ENCODE measurements around the gene TMEM79. TPM values are rescaled to one million over a fixed set of nuclear protein-coding genes. Genes with fewer than 3 reads are reported as not detected.

Gene TMEM79
- polyA plus RNA-seq, 1 of the 3 experiments (the other 2 are of a cell fraction), result 4.5 TPM

DNA sequence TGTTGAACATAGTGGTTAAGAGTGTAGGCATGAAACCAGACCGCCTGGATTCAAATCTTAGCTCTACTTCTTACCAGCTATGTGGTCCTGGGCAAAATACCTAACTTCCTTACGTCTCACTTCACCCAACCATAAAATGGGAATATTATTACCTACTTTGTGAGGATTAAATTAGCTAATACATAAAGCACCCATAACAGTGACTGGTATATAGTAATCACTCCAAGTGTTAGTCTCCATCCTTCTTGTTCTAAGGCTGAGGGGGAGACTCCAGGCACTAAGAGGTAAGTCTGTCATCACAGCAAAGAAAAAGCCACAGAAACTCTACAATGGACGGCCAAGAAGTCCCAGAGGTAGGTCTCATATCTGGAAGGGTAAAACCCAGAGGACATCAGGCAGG is 4.3 kb upstream of the TMEM79 start:
- Histone ChIP-seq H3K4me3 (ENCODE audit: low read depth in 2 of 2, low read length in 1 of 2) (no peak overlapping the region), H3K27me3 (ENCODE audit: insufficient read depth) (no peaks in the 10 kb centered on the region), H3K36me3 (replicated peaks in 1 of 2; ENCODE audit: control insufficient read depth in 1 of 2, insufficient read depth in 2 of 2, low read length in 1 of 2) (peaks cover 35 to 43% of the 10 kb centered on the region in 2 experiments), H3K9me2 (no peaks in the 10 kb centered on the region), H3F3A (replicated peaks; ENCODE audit: insufficient read depth) (peaks cover 14% of the 10 kb centered on the region), H3K9ac (no peak overlapping the region), H3K79me2 (ENCODE audit: insufficient read depth) (peaks cover 65% of the 10 kb centered on the region), H3K4me1 (ENCODE audit: control insufficient read depth in 1 of 2, insufficient read depth in 2 of 2, low read depth in 1 of 2, low read length in 1 of 2) (peaks cover 10 to 17% of the 10 kb centered on the region in 2 experiments; a peak in 2 of 4 replicates), H3K9me3 (no peaks in the 10 kb centered on the region), H2AFZ (ENCODE audit: low read depth) (no peak overlapping the region), H3K27ac (ENCODE audit: low read depth in 2 of 2, low read length in 1 of 2) (no peak overlapping the region), H4K20me1 (ENCODE audit: insufficient read depth) (peaks cover 31% of the 10 kb centered on the region), H3K4me2 (no peak overlapping the region)
- POLR2A ChIA-PET, result interaction anchor here (0.6 to 1.4 kb wide), 3 partner anchors 23 to 56 kb away, joined by 3 to 4 read pairs (median 4); no protein-coding TSS in a partner anchor
- 98% methylated on average over 3 of the region's 3 CpGs for WGBS (ENCODE audit: low lambda C conversion rate)
- CTCF ChIA-PET, result interaction anchor here (0.6 to 3.9 kb wide), 9 partner anchors 11 to 324 kb away, joined by 3 to 18 read pairs (median 4); no protein-coding TSS in a partner anchor
- TF ChIP-seq, protein P1, sequence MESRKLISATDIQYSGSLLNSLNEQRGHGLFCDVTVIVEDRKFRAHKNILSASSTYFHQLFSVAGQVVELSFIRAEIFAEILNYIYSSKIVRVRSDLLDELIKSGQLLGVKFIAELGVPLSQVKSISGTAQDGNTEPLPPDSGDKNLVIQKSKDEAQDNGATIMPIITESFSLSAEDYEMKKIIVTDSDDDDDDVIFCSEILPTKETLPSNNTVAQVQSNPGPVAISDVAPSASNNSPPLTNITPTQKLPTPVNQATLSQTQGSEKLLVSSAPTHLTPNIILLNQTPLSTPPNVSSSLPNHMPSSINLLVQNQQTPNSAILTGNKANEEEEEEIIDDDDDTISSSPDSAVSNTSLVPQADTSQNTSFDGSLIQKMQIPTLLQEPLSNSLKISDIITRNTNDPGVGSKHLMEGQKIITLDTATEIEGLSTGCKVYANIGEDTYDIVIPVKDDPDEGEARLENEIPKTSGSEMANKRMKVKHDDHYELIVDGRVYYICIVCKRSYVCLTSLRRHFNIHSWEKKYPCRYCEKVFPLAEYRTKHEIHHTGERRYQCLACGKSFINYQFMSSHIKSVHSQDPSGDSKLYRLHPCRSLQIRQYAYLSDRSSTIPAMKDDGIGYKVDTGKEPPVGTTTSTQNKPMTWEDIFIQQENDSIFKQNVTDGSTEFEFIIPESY (IDR thresholded peaks at IDR 0.05; ENCODE audit: borderline replicate concordance, low read depth), result no peak
- TF ChIP-seq, protein P2, sequence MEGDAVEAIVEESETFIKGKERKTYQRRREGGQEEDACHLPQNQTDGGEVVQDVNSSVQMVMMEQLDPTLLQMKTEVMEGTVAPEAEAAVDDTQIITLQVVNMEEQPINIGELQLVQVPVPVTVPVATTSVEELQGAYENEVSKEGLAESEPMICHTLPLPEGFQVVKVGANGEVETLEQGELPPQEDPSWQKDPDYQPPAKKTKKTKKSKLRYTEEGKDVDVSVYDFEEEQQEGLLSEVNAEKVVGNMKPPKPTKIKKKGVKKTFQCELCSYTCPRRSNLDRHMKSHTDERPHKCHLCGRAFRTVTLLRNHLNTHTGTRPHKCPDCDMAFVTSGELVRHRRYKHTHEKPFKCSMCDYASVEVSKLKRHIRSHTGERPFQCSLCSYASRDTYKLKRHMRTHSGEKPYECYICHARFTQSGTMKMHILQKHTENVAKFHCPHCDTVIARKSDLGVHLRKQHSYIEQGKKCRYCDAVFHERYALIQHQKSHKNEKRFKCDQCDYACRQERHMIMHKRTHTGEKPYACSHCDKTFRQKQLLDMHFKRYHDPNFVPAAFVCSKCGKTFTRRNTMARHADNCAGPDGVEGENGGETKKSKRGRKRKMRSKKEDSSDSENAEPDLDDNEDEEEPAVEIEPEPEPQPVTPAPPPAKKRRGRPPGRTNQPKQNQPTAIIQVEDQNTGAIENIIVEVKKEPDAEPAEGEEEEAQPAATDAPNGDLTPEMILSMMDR (IDR thresholded peaks at IDR 0.05), result no peak
- TF ChIP-seq, protein P3, sequence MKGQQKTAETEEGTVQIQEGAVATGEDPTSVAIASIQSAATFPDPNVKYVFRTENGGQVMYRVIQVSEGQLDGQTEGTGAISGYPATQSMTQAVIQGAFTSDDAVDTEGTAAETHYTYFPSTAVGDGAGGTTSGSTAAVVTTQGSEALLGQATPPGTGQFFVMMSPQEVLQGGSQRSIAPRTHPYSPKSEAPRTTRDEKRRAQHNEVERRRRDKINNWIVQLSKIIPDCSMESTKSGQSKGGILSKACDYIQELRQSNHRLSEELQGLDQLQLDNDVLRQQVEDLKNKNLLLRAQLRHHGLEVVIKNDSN (IDR thresholded peaks at IDR 0.05; ENCODE audit: borderline replicate concordance, low read depth), result no peak
- TF ChIP-seq, protein P4, sequence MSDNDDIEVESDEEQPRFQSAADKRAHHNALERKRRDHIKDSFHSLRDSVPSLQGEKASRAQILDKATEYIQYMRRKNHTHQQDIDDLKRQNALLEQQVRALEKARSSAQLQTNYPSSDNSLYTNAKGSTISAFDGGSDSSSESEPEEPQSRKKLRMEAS (IDR thresholded peaks at IDR 0.05; ENCODE audit: low read depth), result no peak
- TF ChIP-seq MEF2A (IDR thresholded peaks at IDR 0.05; ENCODE audit: borderline replicate concordance, low read depth), result no peak
- TF ChIP-seq SIN3A (IDR thresholded peaks at IDR 0.05; ENCODE audit: borderline replicate concordance, low read depth, low read length), result no peak
- no peak for TF ChIP-seq RFX5 (IDR thresholded peaks at IDR 0.05; ENCODE audit: low read length)
- no peak for TF ChIP-seq ELF1 (IDR thresholded peaks at IDR 0.05)
- no peak for TF ChIP-seq FOXJ3 (CRISPR knock-in tag; IDR thresholded peaks at IDR 0.05)
- no peak for TF ChIP-seq FOSL2 (IDR thresholded peaks at IDR 0.05; ENCODE audit: borderline replicate concordance, low read depth)
- no peak for DNase-seq

DNA sequence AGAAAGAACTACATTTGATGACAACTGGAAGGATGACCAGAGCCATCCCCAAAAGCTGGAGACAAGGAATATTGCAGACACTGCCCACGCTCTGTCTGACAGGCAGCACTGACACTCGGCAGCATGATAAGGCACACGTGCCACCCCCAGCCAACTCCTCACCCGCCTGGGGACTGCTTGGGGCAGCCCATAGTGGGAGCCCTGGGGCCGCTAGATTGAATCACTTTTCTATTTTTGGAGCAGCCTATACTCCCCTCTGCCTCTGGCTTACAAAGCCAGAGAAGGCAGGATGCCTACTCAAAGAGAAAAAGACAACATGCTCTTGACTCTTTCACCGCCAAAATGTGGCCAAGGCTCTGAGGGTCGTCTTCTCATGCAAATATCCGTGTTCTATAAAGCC is 2.8 kb upstream of the TMEM79 start:
- TF ChIP-seq RAD21 (IDR thresholded peaks at IDR 0.05; ENCODE audit: low read length), result no peak
- TF ChIP-seq SIN3A (IDR thresholded peaks at IDR 0.05; ENCODE audit: borderline replicate concordance, low read depth, low read length), result peak; percentile 92
- TF ChIP-seq MXI1 (IDR thresholded peaks at IDR 0.05; ENCODE audit: low read depth, low read length), result peak; percentile 99
- 0 out of 2 replicates have a peak, but pooled peaks have one; percentile 32 for TF ChIP-seq MEF2A (IDR thresholded peaks at IDR 0.05; ENCODE audit: borderline replicate concordance, low read depth)
- TF ChIP-seq, protein P4 (IDR thresholded peaks at IDR 0.05; ENCODE audit: low read depth), result peak; percentile 71
- Histone ChIP-seq H2AFZ (ENCODE audit: low read depth) (no peak overlapping the region; the same call in 1 of the 2 replicates), H3K4me1 (ENCODE audit: control insufficient read depth in 1 of 2, insufficient read depth in 2 of 2, low read depth in 1 of 2, low read length in 1 of 2) (peaks cover 10 to 17% of the 10 kb centered on the region in 2 experiments; a peak in 2 of 4 replicates), H3K4me2 (peak overlapping the region; percentile 89), H3K9me3 (no peaks in the 10 kb centered on the region), H3K27me3 (ENCODE audit: insufficient read depth) (no peaks in the 10 kb centered on the region), H4K20me1 (ENCODE audit: insufficient read depth) (peaks cover 31% of the 10 kb centered on the region), H3K79me2 (ENCODE audit: insufficient read depth) (peaks cover 65% of the 10 kb centered on the region), H3K9me2 (no peaks in the 10 kb centered on the region), H3K36me3 (replicated peaks in 1 of 2; ENCODE audit: control insufficient read depth in 1 of 2, insufficient read depth in 2 of 2, low read length in 1 of 2) (peaks cover 25 to 33% of the 10 kb centered on the region in 2 experiments), H3K27ac (ENCODE audit: low read depth in 2 of 2, low read length in 1 of 2) (peak overlapping the region; percentile 69 to 83), H3F3A (replicated peaks; ENCODE audit: insufficient read depth) (peaks cover 9% of the 10 kb centered on the region), H3K9ac (peak overlapping the region; percentile 84), H3K4me3 (ENCODE audit: low read depth in 2 of 2, low read length in 1 of 2) (peak overlapping the region; percentile 67 to 87)
- DNase-seq, result peak; percentile 36
- WGBS (ENCODE audit: low lambda C conversion rate), result 27% methylated on average over 3 of the region's 8 CpGs
- ChIA-PET POLR2A (interaction anchor here (1.1 to 2.3 kb wide), 2 partner anchors 42 to 68 kb away, joined by 4 to 9 read pairs; partner anchors contain the start of gene PMF1), CTCF (interaction anchor here (1.0 to 3.9 kb wide), 11 partner anchors 8 to 190 kb away, joined by 3 to 18 read pairs (median 4); no protein-coding TSS in a partner anchor)
